Heart right ventricle (tissue), 16 donors: ENCODE results near the gene RAMP1. TPM values are rescaled to one million over a fixed set of nuclear protein-coding genes. Genes with fewer than 3 reads are reported as not detected.

Source experiments
- ATAC-seq, 8 donors: fragments of 200-7000 bp; cut with Tn5 transposase; one replicate each; pipeline ENCODE4 v1.9.1; 2020; ENCODE audit warnings: mild to moderate bottlenecking in 8 of 8, moderate library complexity in 8 of 8, moderate number of reproducible peaks in 1 of 8
- DNase-seq, 2 donors: peaks; one replicate each; pipeline ENCODE4 v3.0.0-alpha.2; 2020
- H3K27ac ChIP-seq, 10 donors: fragments of 200-600 bp; sonication (generic) in 2 of 10; one replicate each; pipeline versions ENCODE4 v1.5.0 to v1.8.0; 2020 to 2022; ENCODE audit warnings: mild to moderate bottlenecking in 3 of 10
- H3K27me3 ChIP-seq, 7 donors: fragments of 200-600 bp; one replicate each; pipeline ENCODE4 v1.8.0; 2021 to 2022; ENCODE audit warnings: mild to moderate bottlenecking in 2 of 7
- H3K36me3 ChIP-seq, 9 donors: fragments of 200-600 bp; sonication (generic) in 1 of 9; one replicate each; pipeline versions ENCODE4 v1.5.0 to v1.8.0; 2020 to 2022; ENCODE audit warnings: mild to moderate bottlenecking in 2 of 9
- H3K4me1 ChIP-seq, 9 donors: fragments of 200-600 bp; sonication (generic) in 1 of 9; one replicate each; pipeline versions ENCODE4 v1.5.0 to v1.8.0; 2020 to 2022; ENCODE audit warnings: mild to moderate bottlenecking in 4 of 9
- H3K4me3 ChIP-seq, 10 donors: fragments of 200-600 bp; sonication (generic) in 2 of 10; one replicate each; pipeline versions ENCODE4 v1.5.0 to v1.8.0; 2020 to 2022; ENCODE audit warnings: mild to moderate bottlenecking in 7 of 10, moderate library complexity in 2 of 10
- H3K9me3 ChIP-seq, 11 donors: fragments of 200-600 bp in 10 of 11; sonication (generic) in 2 of 11; one replicate each; pipeline versions ENCODE4 v1.5.0 to v1.8.0; 2013 to 2022; ENCODE audit warnings: mild to moderate bottlenecking in 2 of 11, control low read depth in 1 of 11, moderate library complexity in 1 of 11
- CTCF ChIP-seq, 9 donors: fragments of 200-600 bp; sonication (generic) in 2 of 9; IDR thresholded peaks; one replicate each; pipeline versions ENCODE4 v1.5.0 to v1.8.0; 2021 to 2022; ENCODE audit warnings: antibody characterized with exemption in 9 of 9, mild to moderate bottlenecking in 5 of 9, moderate library complexity in 1 of 9
- WGBS, 2 donors: extraction: QIAGEN DNeasy Blood & Tissue Kit; methylation state at CpG; one replicate each; pipeline ENCODE4 v1.1.7; 2013; ENCODE audit warnings: inconsistent platforms in 1 of 2; 5-methylcytosine and 5-hydroxymethylcytosine counted together
- intact Hi-C, 10 donors: fragments of 100-400 bp; cut with DNase I; formaldehyde crosslinking; loops; one replicate each; pipeline versions ENCODE4 v1.11.1 to v1.14.2; 2022
- polyA plus RNA-seq, 2 donors: library from polyadenylated mRNA; stranded (reverse); fragments of 200-250 nt; gene quantifications; one replicate each; pipeline ENCODE4 v1.2.3, GENCODE V29; 2013
- total RNA-seq, 10 donors: library from RNA; stranded (reverse); fragmentation: NEBNext Ultra II Directional in 3 of 10; extraction: Animal tissue kit (Norgen Biotek cat#: 25700) in 3 of 10; gene quantifications; one replicate each; pipeline versions ENCODE4 v1.2.1 to v1.2.4, GENCODE V29; 2021 to 2023
- donor health status: Arrhythmogenic right ventricular cardiomyopathy.
- donor health status: ischemic (EF 13 %, LVEDD 7.1; RV severe dilation, severe dysfunction).
- donor health status: healthy with polysubstance abuse.
- donor health status: DM: no; HTN: yes; CAD: no.
- donor health status: DM: no; HTN: no; CAD: no.
- donor health status: ischemic (EF 25% LVEDD 6.9; RV normal size, moderate dysfunction).
- donor health status: ischemic (EF 25% LVEDD 5.7; RV mildly dilated, moderate dysfunction).
- donor health status: healthy.
- donor health status: DM: yes; HTN: yes; CAD: no.
- donor health status: Ischemic cardiomyopathy.
- donor health status: ischemic (EF 35%, LVEDD 5.7; RV mildly dilated, moderate dysfunction).
- donor health status: nonischemic (EF 11% LVEDD 7.7; RV severe dilation, severe dysfunction).
- donor health status: DM: yes; HTN: yes; CAD: no.
- donor health status: PGD.
- donor health status: ischemic (EF 29% LVEDD 5.4; RV normal size, mild dysfunction).
- donor health status: nonischemic (EF 23%, LVEDD 6.1; RV moderate dilation, normal function).

RAMP1 gene
- total and polyA plus RNA-seq, 12 donors = 52.7 to 1,549 (median 178) TPM

DNA sequence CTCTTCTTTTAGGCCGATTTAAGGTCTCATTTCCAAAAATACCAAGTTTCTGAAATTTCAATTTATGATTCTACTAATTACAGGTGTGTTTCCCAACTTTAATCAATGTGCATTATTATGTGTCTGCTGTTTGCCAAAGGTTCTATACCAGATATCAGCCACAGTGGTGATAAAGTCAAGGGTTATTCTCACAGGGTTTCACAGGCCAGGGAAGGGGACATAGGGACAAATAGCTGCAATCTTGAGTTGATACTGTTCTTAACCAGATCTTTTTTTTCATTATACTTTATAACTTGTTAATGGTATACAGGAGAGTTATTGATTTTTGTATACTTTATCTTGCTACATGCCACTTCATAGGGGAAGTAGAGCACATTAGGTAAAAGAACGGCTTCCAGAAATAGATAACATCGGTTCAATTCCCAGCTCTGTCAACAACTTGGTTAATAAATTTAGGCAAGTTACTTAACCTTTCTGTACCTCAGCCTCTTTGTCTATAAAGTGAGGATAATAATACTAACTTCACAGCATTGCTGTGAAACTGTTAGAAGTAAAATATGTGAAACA is 31.9 kb upstream of the RAMP1 start:
- H3K4me1 ChIP-seq = no peaks in the 10 kb centered on the region
- no peak overlapping the region for H3K4me3 ChIP-seq
- no peak for DNase-seq
- H3K36me3 ChIP-seq = no peaks in the 10 kb centered on the region
- no peaks in the 10 kb centered on the region for H3K9me3 ChIP-seq
- no peak for TF ChIP-seq CTCF (IDR thresholded peaks at IDR 0.05)
- intact Hi-C loops = no loop called here
- ATAC-seq = no peak
- WGBS, 2 donors = 78 to 87% methylated on average over 3 of the region's 3 CpGs
- no peaks in the 10 kb centered on the region for H3K27me3 ChIP-seq
- H3K27ac ChIP-seq = no peak overlapping the region

DNA sequence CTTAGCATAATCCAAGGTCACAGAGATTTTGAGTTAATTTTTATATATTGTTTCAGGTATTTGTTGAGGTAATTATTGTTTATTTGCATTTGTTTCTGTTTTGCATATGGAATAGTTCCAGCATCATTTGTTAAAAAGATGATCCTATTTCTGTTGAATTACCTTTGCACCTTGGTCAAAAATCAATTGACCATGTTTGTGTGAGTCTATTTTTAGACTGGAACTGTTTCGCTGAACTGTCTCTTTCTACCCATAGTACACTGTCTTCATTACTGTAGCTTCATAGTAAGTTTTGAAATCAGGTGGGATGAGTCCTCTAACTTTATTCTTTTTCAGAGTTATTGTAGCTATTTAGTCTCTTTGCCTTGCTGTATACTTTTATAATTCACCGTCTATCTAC is 28.9 kb upstream of the RAMP1 start:
- H3K9me3 ChIP-seq = no peaks in the 10 kb centered on the region
- no peak overlapping the region for H3K27ac ChIP-seq
- H3K36me3 ChIP-seq = no peaks in the 10 kb centered on the region
- no peaks in the 10 kb centered on the region for H3K27me3 ChIP-seq
- ATAC-seq (no peak), DNase-seq (no peak)
- intact Hi-C loops = no loop called here
- TF ChIP-seq CTCF (IDR thresholded peaks at IDR 0.05) = no peak
- H3K4me3 ChIP-seq = no peak overlapping the region
- 93% methylated on average over 2 of the region's 2 CpGs for WGBS, 2 donors
- no peaks in the 10 kb centered on the region for H3K4me1 ChIP-seq

- TF ChIP-seq CTCF (IDR thresholded peaks at IDR 0.05) = no peak
- WGBS, 2 donors = 96 to 99% methylated on average over 1 of the region's 1 CpG
- intact Hi-C loops = no loop called here
- Histone ChIP-seq H3K27me3 (no peaks in the 10 kb centered on the region), H3K9me3 (no peaks in the 10 kb centered on the region), H3K4me3 (no peak overlapping the region), H3K36me3 (no peaks in the 10 kb centered on the region), H3K4me1 (no peaks in the 10 kb centered on the region), H3K27ac (no peak overlapping the region)
- no peak for DNase-seq
- no peak for ATAC-seq
These were observed 25.9 kb upstream of the RAMP1 start for GRCh38 chr2:237833546-237833945.

GRCh38 chr2:237835372-237835771 is 24.1 kb upstream of the RAMP1 start:
- Histone ChIP-seq H3K4me1 (no peaks in the 10 kb centered on the region), H3K27me3 (no peaks in the 10 kb centered on the region), H3K4me3 (no peak overlapping the region), H3K27ac (no peak overlapping the region), H3K9me3 (no peaks in the 10 kb centered on the region), H3K36me3 (no peaks in the 10 kb centered on the region)
- intact Hi-C loops = no loop called here
- no peak for ATAC-seq
- TF ChIP-seq CTCF (IDR thresholded peaks at IDR 0.05) = no peak
- DNase-seq = no peak
- 67 to 91% methylated on average over 3 of the region's 3 CpGs for WGBS, 2 donors
